Natural killer cell (primary cell): ENCODE data around the gene SEC14L2. TPM values are rescaled to one million over a fixed set of nuclear protein-coding genes. Genes with fewer than 3 reads are reported as not detected.

ENCODE experiments used
- ATAC-seq, 3 donors: fragments of 150-1000 bp in 2 of 3; fragments of 200-7000 bp in 1 of 3; cut with Tn5 transposase; 1 replicate in 1 of 3; 2 replicates in 2 of 3; pipeline ENCODE4 v1.10.0; 2021; ENCODE audit warnings: mild to moderate bottlenecking in 2 of 3, moderate library complexity in 2 of 3
- DNase-seq, 2 donors: peaks; one replicate each; pipeline versions ENCODE4 v3.0.0 to v3.0.0-alpha.2; 2013 to 2021; ENCODE audit warnings: mixed read lengths in 1 of 2
- H3K27ac ChIP-seq: one replicate; pipeline ENCODE4 v1.5.1; 2013; ENCODE audit warnings: mild to moderate bottlenecking, low read length
- H3K27me3 ChIP-seq: one replicate; pipeline ENCODE4 v1.6.1; 2013; ENCODE audit warnings: low read length; ENCODE audit not compliant: control insufficient read depth, insufficient read depth
- H3K36me3 ChIP-seq: one replicate; pipeline ENCODE4 v1.6.1; 2013; ENCODE audit warnings: low read length; ENCODE audit not compliant: control insufficient read depth, insufficient read depth
- H3K4me1 ChIP-seq: one replicate; pipeline ENCODE4 v1.6.1; 2013; ENCODE audit warnings: low read length; ENCODE audit not compliant: control insufficient read depth, insufficient read depth
- H3K4me3 ChIP-seq: one replicate; pipeline ENCODE4 v1.5.1; 2013; ENCODE audit warnings: low read length
- H3K9me3 ChIP-seq: one replicate; pipeline ENCODE4 v1.6.1; 2013; ENCODE audit warnings: low read length; ENCODE audit not compliant: control insufficient read depth, insufficient read depth
- H3K27ac Mint-ChIP-seq, 2 donors: one replicate each; pipeline ENCODE4 v1.8.0; 2022; ENCODE audit warnings: mild to moderate bottlenecking in 2 of 2, mixed read lengths in 2 of 2, moderate library complexity in 1 of 2
- H3K27me3 Mint-ChIP-seq, 2 donors: one replicate each; pipeline ENCODE4 v1.8.0; 2022; ENCODE audit warnings: low read depth in 2 of 2, mixed read lengths in 2 of 2
- H3K36me3 Mint-ChIP-seq: one replicate; pipeline ENCODE4 v1.8.0; 2022; ENCODE audit warnings: mixed read lengths
- H3K4me1 Mint-ChIP-seq, 2 donors: one replicate each; pipeline ENCODE4 v1.8.0; 2022; ENCODE audit warnings: mixed read lengths in 2 of 2
- H3K4me3 Mint-ChIP-seq: one replicate; pipeline ENCODE4 v1.8.0; 2022; ENCODE audit warnings: mild to moderate bottlenecking, moderate library complexity, mixed read lengths
- H3K9me3 Mint-ChIP-seq, 2 donors: one replicate each; pipeline ENCODE4 v1.8.0; 2022; ENCODE audit warnings: mixed read lengths in 2 of 2
- WGBS: methylation state at CpG from one replicate; pipeline ENCODE4 v1.1.7; 2013; ENCODE audit warnings: missing lambda C conversion rate; ENCODE audit not compliant: insufficient coverage; 5-methylcytosine and 5-hydroxymethylcytosine counted together
- intact Hi-C: fragments of 100-400 bp; cut with micrococcal nuclease; formaldehyde crosslinking; loops from one replicate; pipeline ENCODE4 v1.14.2; 2022
- total RNA-seq, 4 donors: library from RNA; stranded (reverse); fragments of 120-200 nt in 1 of 4; gene quantifications; one replicate each; pipeline versions ENCODE4 v1.2.3 to v1.2.4, GENCODE V29; 2013 to 2022
- TF ChIP-seq, protein P1 (sequence below): fragments of 200-600 bp; IDR thresholded peaks from one replicate; pipeline ENCODE4 v1.8.0; 2022; ENCODE audit warnings: antibody characterized with exemption

The SEC14L2 gene
- total RNA-seq, 3 donors from 2014 or later (not counting 1 experiment from before 2014, with no cell fraction given), result 0.71 to 6.6 (median 2.7) TPM

DNA sequence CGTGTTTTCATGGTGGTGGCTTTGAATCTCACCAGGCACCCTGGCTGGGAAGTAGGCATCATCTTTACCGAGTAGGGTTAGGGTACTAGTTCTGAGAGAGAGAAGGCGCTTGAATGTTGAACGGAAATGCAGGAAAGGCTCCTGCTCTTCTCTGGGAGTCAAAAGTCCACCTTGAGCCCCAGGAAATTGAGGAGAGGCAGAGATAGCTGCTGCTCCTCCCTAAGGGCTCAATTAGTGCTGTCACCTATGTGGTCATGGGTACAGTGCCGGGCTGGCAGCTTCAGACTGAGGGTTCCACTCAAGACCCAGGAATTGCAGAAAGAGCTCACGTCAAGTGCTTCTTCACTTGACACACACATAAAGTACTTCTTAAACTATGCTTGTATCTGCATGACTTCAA, 38.3 kb upstream of the SEC14L2 start:
- peaks cover 0 to 3% of the 10 kb centered on the region in 2 donors for H3K27me3 Mint-ChIP-seq
- 96% methylated on average over 6 of the region's 6 CpGs for WGBS
- H3K4me1 ChIP-seq, result peaks cover 36% of the 10 kb centered on the region
- DNase-seq (no peak), ATAC-seq (no peak)
- no peak overlapping the region for H3K4me3 ChIP-seq
- peak overlapping the region; percentile 97 for H3K4me3 Mint-ChIP-seq
- H3K27ac ChIP-seq, result no peak overlapping the region
- peak overlapping the region in 1 of 2 donors; percentile 89 for H3K27ac Mint-ChIP-seq
- no peaks in the 10 kb centered on the region for H3K36me3 Mint-ChIP-seq
- no peaks in the 10 kb centered on the region for H3K9me3 ChIP-seq
- no peaks in the 10 kb centered on the region for H3K9me3 Mint-ChIP-seq
- intact Hi-C loops, result no loop called here
- peaks cover 42% of the 10 kb centered on the region in 2 donors for H3K4me1 Mint-ChIP-seq
- H3K36me3 ChIP-seq, result no peaks in the 10 kb centered on the region
- H3K27me3 ChIP-seq, result no peaks in the 10 kb centered on the region
- TF ChIP-seq, protein P1, sequence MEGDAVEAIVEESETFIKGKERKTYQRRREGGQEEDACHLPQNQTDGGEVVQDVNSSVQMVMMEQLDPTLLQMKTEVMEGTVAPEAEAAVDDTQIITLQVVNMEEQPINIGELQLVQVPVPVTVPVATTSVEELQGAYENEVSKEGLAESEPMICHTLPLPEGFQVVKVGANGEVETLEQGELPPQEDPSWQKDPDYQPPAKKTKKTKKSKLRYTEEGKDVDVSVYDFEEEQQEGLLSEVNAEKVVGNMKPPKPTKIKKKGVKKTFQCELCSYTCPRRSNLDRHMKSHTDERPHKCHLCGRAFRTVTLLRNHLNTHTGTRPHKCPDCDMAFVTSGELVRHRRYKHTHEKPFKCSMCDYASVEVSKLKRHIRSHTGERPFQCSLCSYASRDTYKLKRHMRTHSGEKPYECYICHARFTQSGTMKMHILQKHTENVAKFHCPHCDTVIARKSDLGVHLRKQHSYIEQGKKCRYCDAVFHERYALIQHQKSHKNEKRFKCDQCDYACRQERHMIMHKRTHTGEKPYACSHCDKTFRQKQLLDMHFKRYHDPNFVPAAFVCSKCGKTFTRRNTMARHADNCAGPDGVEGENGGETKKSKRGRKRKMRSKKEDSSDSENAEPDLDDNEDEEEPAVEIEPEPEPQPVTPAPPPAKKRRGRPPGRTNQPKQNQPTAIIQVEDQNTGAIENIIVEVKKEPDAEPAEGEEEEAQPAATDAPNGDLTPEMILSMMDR, result no peak

DNA sequence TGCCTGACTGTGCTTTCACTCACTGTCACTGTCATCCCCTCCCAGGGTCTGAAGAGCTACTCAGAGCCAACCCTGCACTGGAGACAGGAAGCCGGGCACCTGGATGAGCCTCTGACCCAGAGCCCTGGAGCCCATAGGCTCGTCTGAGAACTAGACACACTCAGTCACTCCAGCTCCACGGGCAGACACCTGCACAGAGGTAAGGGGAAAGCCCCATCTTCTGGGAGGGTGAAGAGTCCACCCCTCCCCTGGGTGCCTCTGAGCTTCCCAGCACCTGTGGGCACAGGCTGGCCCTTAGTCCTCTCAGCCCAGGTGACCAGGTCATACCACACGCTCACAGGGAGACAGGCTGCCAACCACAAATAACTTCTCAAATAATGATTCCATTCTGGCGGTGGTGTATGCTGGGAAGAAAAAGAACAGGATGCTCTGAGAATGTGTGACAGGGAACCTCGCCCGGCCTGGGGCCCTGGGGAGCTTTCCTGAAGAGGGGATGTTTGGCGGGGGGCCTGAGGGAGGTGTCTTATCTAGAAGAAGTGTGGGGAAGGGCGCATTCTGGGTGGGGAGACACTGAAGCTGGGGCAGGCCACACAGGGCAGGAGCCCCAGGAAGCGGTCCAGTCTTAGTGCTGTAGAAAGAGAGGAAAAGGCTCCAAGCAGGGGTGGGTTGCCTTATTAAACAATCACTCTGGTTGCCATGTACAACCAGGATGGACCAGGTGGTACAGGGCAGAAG, 34.7 kb upstream of the SEC14L2 start:
- no peak overlapping the region for H3K27ac Mint-ChIP-seq
- ATAC-seq, result no peak
- no peaks in the 10 kb centered on the region for H3K9me3 Mint-ChIP-seq
- no peaks in the 10 kb centered on the region for H3K36me3 ChIP-seq
- peaks cover 7% of the 10 kb centered on the region for H3K4me1 ChIP-seq
- no peaks in the 10 kb centered on the region for H3K27me3 ChIP-seq
- DNase-seq, result no peak
- intact Hi-C loops, result no loop called here
- H3K27me3 Mint-ChIP-seq, result peaks cover 0 to 3% of the 10 kb centered on the region in 2 donors
- WGBS, result 89% methylated on average over 9 of the region's 10 CpGs
- TF ChIP-seq, protein P1, result no peak
- H3K4me3 ChIP-seq, result no peak overlapping the region
- H3K4me1 Mint-ChIP-seq, result peaks cover 9 to 10% of the 10 kb centered on the region in 2 donors
- no peak overlapping the region for H3K27ac ChIP-seq
- no peak overlapping the region for H3K4me3 Mint-ChIP-seq
- no peaks in the 10 kb centered on the region for H3K36me3 Mint-ChIP-seq
- no peaks in the 10 kb centered on the region for H3K9me3 ChIP-seq

DNA sequence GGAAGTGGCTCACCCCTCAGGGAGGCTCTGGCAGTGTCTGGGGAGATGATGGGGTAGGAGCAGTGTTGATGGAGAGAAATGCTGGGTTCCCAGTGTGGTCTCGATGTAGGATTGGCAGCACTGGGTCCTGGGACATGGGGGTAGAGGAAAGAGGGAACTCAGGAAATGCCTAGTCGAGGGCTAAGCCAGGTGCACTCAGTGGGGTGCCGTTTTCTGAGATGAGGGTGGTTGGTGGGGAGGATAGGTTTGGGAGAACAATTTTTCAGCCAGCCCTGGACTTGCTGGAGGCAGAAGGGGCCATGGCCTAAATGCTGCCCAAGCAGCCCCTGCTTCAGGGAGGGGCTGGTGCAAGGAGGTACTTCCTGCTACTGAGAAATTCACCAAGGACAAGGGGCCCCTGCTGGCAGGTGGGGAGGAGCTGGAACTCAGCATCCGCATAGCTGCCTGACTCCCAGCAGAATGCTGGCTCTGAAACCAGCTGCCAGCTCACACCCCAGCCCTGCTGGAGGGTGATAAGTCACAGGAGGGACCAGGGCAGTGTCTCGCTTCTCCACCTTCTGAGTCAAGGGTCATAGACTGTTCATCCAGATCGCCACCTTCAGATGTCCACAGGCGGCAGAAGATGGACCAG, 34.1 kb upstream of the SEC14L2 start:
- peaks cover 5% of the 10 kb centered on the region in 2 donors for H3K4me1 Mint-ChIP-seq
- H3K27me3 ChIP-seq, result no peaks in the 10 kb centered on the region
- no peaks in the 10 kb centered on the region for H3K36me3 Mint-ChIP-seq
- WGBS, result 81% methylated on average over 7 of the region's 7 CpGs
- H3K4me3 ChIP-seq, result no peak overlapping the region
- no peak overlapping the region for H3K27ac Mint-ChIP-seq
- no peak overlapping the region for H3K4me3 Mint-ChIP-seq
- TF ChIP-seq, protein P1, result no peak
- H3K27ac ChIP-seq, result no peak overlapping the region
- DNase-seq (no peak), ATAC-seq (no peak)
- no peaks in the 10 kb centered on the region for H3K9me3 Mint-ChIP-seq
- H3K36me3 ChIP-seq, result no peaks in the 10 kb centered on the region
- peaks cover under 1% of the 10 kb centered on the region for H3K4me1 ChIP-seq
- peaks cover 0 to 3% of the 10 kb centered on the region in 2 donors for H3K27me3 Mint-ChIP-seq
- intact Hi-C loops, result no loop called here
- H3K9me3 ChIP-seq, result no peaks in the 10 kb centered on the region
